ENCODE measurements around the gene F2.

GRCh38 chr11:46669711-46670139, 49.3 kb upstream of the F2 start:
- no peak for TF ChIP-seq BCLAF1 (IDR thresholded peaks at IDR 0.05)
- no peak for TF ChIP-seq EP300 (IDR thresholded peaks at IDR 0.05; ENCODE audit: low read depth in 2 of 2, low read length in 2 of 2)
- TF ChIP-seq EP300 (CRISPR knock-in tag; IDR thresholded peaks at IDR 0.05; ENCODE audit: borderline replicate concordance), result no peak
- TF ChIP-seq ZSCAN29 (CRISPR knock-in tag; conservative IDR thresholded peaks at IDR 0.05), result no peak
- no peak for TF ChIP-seq PHF20 (CRISPR knock-in tag; IDR thresholded peaks at IDR 0.05)
- no peak for TF ChIP-seq ZNF414 (CRISPR knock-in tag; IDR thresholded peaks at IDR 0.05)
- TF ChIP-seq ZHX1 (CRISPR knock-in tag; IDR thresholded peaks at IDR 0.05; ENCODE audit: low read depth), result no peak
- TF ChIP-seq MAFK (conservative IDR thresholded peaks at IDR 0.05 in 1 of 2, IDR thresholded peaks at IDR 0.05 in 1 of 2; ENCODE audit: low read length in 2 of 2), result no peak
- TF ChIP-seq SMAD3 (CRISPR knock-in tag; IDR thresholded peaks at IDR 0.05), result no peak
- TF ChIP-seq CREB1 (IDR thresholded peaks at IDR 0.05), result no peak
- no peak for TF ChIP-seq CREB1 (CRISPR knock-in tag; IDR thresholded peaks at IDR 0.05)
- TF ChIP-seq NCOA1 (CRISPR knock-in tag; IDR thresholded peaks at IDR 0.05), result no peak
